Dermis blood vessel endothelial cell (primary cell): Measurements from ENCODE around the gene CDH22. TPM values are rescaled to one million over a fixed set of nuclear protein-coding genes. Genes with fewer than 3 reads are reported as not detected.

Source experiments
- DNase-seq: peaks from one replicate; pipeline ENCODE4 v3.0.0; 2010
- total RNA-seq: library from RNA; depleted of rRNA; stranded (reverse); fragments of >200 nt; gene quantifications from 2 replicates; pipeline ENCODE4 v1.2.3, GENCODE V29; 2014

Gene CDH22
- total RNA-seq, 1 donor from 2014 or later: not detected

- no peak for DNase-seq
Observed at GRCh38 chr20:46160661-46161060, 147.6 kb downstream of the CDH22 start.

GRCh38 chr20:46159101-46159897 lies 149.0 kb downstream of the CDH22 start:
- no peak for DNase-seq

- DNase-seq: no peak
Observed at GRCh38 chr20:46158476-46158987, 149.8 kb downstream of the CDH22 start.

- no peak for DNase-seq
Observed at GRCh38 chr20:46157625-46158024, 150.7 kb downstream of the CDH22 start.

- DNase-seq: no peak
Observed at GRCh38 chr20:46157076-46157592, 151.2 kb downstream of the CDH22 start.

GRCh38 chr20:46156065-46156464 lies 152.2 kb downstream of the CDH22 start:
- no peak for DNase-seq

- DNase-seq: no peak
Observed at GRCh38 chr20:46154796-46155195, 153.5 kb downstream of the CDH22 start.

- DNase-seq: no peak
Observed at GRCh38 chr20:46154305-46154704, 154.0 kb downstream of the CDH22 start.

- no peak for DNase-seq
Observed at GRCh38 chr20:46152824-46153586, 155.3 kb downstream of the CDH22 start.

- peak; percentile 4 for DNase-seq
Observed at GRCh38 chr20:46151936-46152335, 156.4 kb downstream of the CDH22 start.

GRCh38 chr20:46150943-46151342 lies 157.4 kb downstream of the CDH22 start:
- DNase-seq: no peak

GRCh38 chr20:46148313-46149208 lies 159.7 kb downstream of the CDH22 start:
- no peak for DNase-seq

GRCh38 chr20:46145713-46146112 lies 162.6 kb downstream of the CDH22 start:
- DNase-seq: no peak

- DNase-seq: no peak
Observed at GRCh38 chr20:46144432-46145025, 163.8 kb downstream of the CDH22 start.

GRCh38 chr20:46142124-46142523 lies 166.2 kb downstream of the CDH22 start:
- no peak for DNase-seq

GRCh38 chr20:46139908-46140482 lies 168.3 kb downstream of the CDH22 start:
- no peak for DNase-seq

GRCh38 chr20:46139266-46139889 lies 168.9 kb downstream of the CDH22 start:
- no peak for DNase-seq

GRCh38 chr20:46137816-46138215 lies 170.5 kb downstream of the CDH22 start:
- no peak for DNase-seq

- no peak for DNase-seq
Observed at GRCh38 chr20:46135856-46136633, 172.3 kb downstream of the CDH22 start.

GRCh38 chr20:46134716-46135115 lies 173.6 kb downstream of the CDH22 start:
- no peak for DNase-seq
